ENCODE results near the gene KCNT1. TPM values are rescaled to one million over a fixed set of nuclear protein-coding genes. Genes with fewer than 3 reads are reported as not detected.

KCNT1 gene
- total RNA-seq, 1 experiment from 2014 or later = 0.09 TPM

DNA sequence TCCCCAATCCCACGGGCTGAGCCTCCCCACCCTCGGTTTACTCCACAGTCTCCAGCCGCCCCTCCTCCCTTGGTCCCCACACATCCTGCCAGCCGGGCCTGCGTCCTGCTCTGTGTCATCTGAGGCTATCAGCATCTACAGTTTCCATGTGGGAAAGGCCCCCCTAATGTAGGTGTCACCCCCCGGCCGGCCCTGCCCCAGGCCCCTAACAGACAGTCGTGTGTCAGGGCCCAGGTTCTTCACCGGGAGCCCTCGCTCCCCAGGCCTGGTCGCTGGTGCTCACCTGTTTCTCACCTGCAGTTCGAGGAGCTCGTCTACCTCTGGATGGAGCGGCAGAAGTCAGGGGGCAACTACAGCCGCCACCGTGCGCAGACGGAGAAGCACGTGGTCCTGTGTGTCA is 62.7 kb downstream of the KCNT1 start:
- intact Hi-C loops (cut with micrococcal nuclease; ENCODE audit: unreplicated experiment) = no loop called here
- no peaks in the 10 kb centered on the region for H3K36me3 ChIP-seq (ENCODE audit: control insufficient read depth, insufficient read depth, low read length)
- Mint-ChIP-seq H3K9me3 (ENCODE audit: unreplicated experiment) (no peaks in the 10 kb centered on the region), H3K27ac (ENCODE audit: unreplicated experiment) (no peak overlapping the region), H3K27me3 (ENCODE audit: insufficient read depth, unreplicated experiment) (peaks cover 3% of the 10 kb centered on the region), H3K36me3 (ENCODE audit: insufficient read depth, unreplicated experiment) (no peaks in the 10 kb centered on the region), H3K4me1 (ENCODE audit: low read depth, unreplicated experiment) (no peaks in the 10 kb centered on the region), H3K4me3 (ENCODE audit: unreplicated experiment) (no peak overlapping the region)
- DNase-seq = no peak
- ChIA-PET POLR2A (no interaction called here), CTCF (no interaction called here)
- H3K4me3 ChIP-seq (ENCODE audit: low read depth, low read length) = no peak overlapping the region
- no TSS peak for BruUV-seq (replicated peaks)
- H3K9me3 ChIP-seq = 0 out of 2 replicates have a peak, but pooled peaks cover 3% of the 10 kb centered on the region
- TF ChIP-seq, protein P1, sequence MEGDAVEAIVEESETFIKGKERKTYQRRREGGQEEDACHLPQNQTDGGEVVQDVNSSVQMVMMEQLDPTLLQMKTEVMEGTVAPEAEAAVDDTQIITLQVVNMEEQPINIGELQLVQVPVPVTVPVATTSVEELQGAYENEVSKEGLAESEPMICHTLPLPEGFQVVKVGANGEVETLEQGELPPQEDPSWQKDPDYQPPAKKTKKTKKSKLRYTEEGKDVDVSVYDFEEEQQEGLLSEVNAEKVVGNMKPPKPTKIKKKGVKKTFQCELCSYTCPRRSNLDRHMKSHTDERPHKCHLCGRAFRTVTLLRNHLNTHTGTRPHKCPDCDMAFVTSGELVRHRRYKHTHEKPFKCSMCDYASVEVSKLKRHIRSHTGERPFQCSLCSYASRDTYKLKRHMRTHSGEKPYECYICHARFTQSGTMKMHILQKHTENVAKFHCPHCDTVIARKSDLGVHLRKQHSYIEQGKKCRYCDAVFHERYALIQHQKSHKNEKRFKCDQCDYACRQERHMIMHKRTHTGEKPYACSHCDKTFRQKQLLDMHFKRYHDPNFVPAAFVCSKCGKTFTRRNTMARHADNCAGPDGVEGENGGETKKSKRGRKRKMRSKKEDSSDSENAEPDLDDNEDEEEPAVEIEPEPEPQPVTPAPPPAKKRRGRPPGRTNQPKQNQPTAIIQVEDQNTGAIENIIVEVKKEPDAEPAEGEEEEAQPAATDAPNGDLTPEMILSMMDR (IDR thresholded peaks at IDR 0.05; ENCODE audit: insufficient read depth in 1 of 2, low read depth in 1 of 2, low read length in 1 of 2, severe bottlenecking in 1 of 2, unreplicated experiment in 1 of 2) = no peak
- H3K27me3 ChIP-seq (replicated peaks; ENCODE audit: control insufficient read depth, insufficient read depth, low read length) = no peaks in the 10 kb centered on the region
- no peaks in the 10 kb centered on the region for H3K4me1 ChIP-seq

GRCh38 chr9:135765416-135765815 is 63.4 kb downstream of the KCNT1 start:
- Mint-ChIP-seq H3K4me1 (ENCODE audit: low read depth, unreplicated experiment) (no peaks in the 10 kb centered on the region), H3K4me3 (ENCODE audit: unreplicated experiment) (no peak overlapping the region), H3K36me3 (ENCODE audit: insufficient read depth, unreplicated experiment) (no peaks in the 10 kb centered on the region), H3K9me3 (ENCODE audit: unreplicated experiment) (no peaks in the 10 kb centered on the region), H3K27me3 (ENCODE audit: insufficient read depth, unreplicated experiment) (peaks cover 3% of the 10 kb centered on the region), H3K27ac (ENCODE audit: unreplicated experiment) (no peak overlapping the region)
- TF ChIP-seq, protein P1 (IDR thresholded peaks at IDR 0.05; ENCODE audit: insufficient read depth in 1 of 2, low read depth in 1 of 2, low read length in 1 of 2, severe bottlenecking in 1 of 2, unreplicated experiment in 1 of 2) = no peak
- H3K4me1 ChIP-seq = no peaks in the 10 kb centered on the region
- no peaks in the 10 kb centered on the region for H3K27me3 ChIP-seq (replicated peaks; ENCODE audit: control insufficient read depth, insufficient read depth, low read length)
- POLR2A ChIA-PET = no interaction called here
- BruUV-seq (replicated peaks) = no TSS peak
- H3K36me3 ChIP-seq (ENCODE audit: control insufficient read depth, insufficient read depth, low read length) = no peaks in the 10 kb centered on the region
- intact Hi-C loops (cut with micrococcal nuclease; ENCODE audit: unreplicated experiment) = no loop called here
- H3K4me3 ChIP-seq (ENCODE audit: low read depth, low read length) = no peak overlapping the region
- H3K9me3 ChIP-seq = 0 out of 2 replicates have a peak, but pooled peaks cover 3% of the 10 kb centered on the region
- DNase-seq = no peak
- CTCF ChIA-PET = no interaction called here

DNA sequence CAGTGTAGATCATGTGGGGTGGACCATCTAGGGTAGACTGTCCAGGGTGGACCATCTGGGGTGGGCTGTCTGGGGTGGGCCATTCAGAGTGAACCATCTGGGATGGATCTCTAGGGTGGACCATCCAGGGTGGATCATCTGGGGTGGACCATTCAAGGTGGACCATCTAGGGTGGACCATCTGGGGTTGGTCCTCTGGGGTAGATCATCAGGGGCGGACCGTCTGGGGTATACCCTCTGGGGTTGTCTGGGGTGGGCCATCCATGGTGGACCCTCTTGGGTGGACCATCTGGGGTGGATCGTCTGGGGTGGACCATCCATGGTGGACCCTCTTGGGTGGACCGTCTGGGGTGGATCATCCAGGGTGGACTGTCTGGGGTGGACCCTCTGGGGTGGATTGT is 64.3 kb downstream of the KCNT1 start:
- TF ChIP-seq, protein P1 (IDR thresholded peaks at IDR 0.05; ENCODE audit: insufficient read depth in 1 of 2, low read depth in 1 of 2, low read length in 1 of 2, severe bottlenecking in 1 of 2, unreplicated experiment in 1 of 2) = no peak
- H3K4me1 ChIP-seq = no peaks in the 10 kb centered on the region
- H3K4me1 Mint-ChIP-seq (ENCODE audit: low read depth, unreplicated experiment) = no peaks in the 10 kb centered on the region
- H3K27me3 Mint-ChIP-seq (ENCODE audit: insufficient read depth, unreplicated experiment) = no peaks in the 10 kb centered on the region
- no peak overlapping the region for H3K4me3 ChIP-seq (ENCODE audit: low read depth, low read length)
- 0 out of 2 replicates have a peak, but pooled peaks cover 3% of the 10 kb centered on the region for H3K9me3 ChIP-seq
- POLR2A ChIA-PET = no interaction called here
- BruUV-seq (replicated peaks) = no TSS peak
- H3K4me3 Mint-ChIP-seq (ENCODE audit: unreplicated experiment) = no peak overlapping the region
- no peaks in the 10 kb centered on the region for H3K27me3 ChIP-seq (replicated peaks; ENCODE audit: control insufficient read depth, insufficient read depth, low read length)
- intact Hi-C loops (cut with micrococcal nuclease; ENCODE audit: unreplicated experiment) = no loop called here
- H3K27ac Mint-ChIP-seq (ENCODE audit: unreplicated experiment) = no peak overlapping the region
- CTCF ChIA-PET = no interaction called here
- DNase-seq = no peak
- no peaks in the 10 kb centered on the region for H3K36me3 Mint-ChIP-seq (ENCODE audit: insufficient read depth, unreplicated experiment)
- no peaks in the 10 kb centered on the region for H3K36me3 ChIP-seq (ENCODE audit: control insufficient read depth, insufficient read depth, low read length)
- no peaks in the 10 kb centered on the region for H3K9me3 Mint-ChIP-seq (ENCODE audit: unreplicated experiment)
